ENCODE measurements around the gene HS2ST1.

DNA sequence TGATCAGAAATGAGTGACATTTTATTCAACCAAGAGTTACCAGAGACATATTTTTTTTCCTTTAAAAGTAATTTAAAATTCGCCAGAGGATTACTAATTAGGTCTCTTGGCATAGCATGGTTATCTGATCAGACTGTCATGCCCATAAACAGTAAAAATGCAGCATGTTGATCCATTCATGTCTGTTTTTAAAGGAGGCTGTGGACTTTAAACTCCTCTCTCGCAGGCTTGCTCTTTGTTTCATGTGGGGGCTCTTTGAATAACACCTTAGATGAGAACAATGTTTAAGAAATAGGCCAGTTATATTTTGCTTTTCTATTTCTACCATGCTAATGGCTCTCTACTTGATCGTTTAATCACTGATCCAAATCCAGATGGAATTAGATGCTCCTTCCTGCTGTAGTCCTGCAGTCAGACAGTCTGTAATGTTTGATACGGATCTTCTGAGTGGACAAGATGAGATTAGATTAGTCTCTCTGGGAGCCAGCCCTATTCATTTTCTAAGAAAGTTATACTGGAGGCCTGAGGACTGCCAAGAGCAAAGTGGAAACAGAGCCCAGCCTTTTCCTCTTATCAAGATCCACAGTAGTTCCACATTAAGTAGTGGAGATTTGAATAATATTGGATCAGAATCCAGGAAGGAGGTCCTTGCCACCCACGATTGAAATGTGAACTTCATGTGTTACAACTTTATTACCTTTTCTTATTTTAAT is 197.4 kb downstream of the HS2ST1 start:
- TF ChIP-seq POLR2A (IDR thresholded peaks at IDR 0.05): no peak
- TF ChIP-seq, protein P1, sequence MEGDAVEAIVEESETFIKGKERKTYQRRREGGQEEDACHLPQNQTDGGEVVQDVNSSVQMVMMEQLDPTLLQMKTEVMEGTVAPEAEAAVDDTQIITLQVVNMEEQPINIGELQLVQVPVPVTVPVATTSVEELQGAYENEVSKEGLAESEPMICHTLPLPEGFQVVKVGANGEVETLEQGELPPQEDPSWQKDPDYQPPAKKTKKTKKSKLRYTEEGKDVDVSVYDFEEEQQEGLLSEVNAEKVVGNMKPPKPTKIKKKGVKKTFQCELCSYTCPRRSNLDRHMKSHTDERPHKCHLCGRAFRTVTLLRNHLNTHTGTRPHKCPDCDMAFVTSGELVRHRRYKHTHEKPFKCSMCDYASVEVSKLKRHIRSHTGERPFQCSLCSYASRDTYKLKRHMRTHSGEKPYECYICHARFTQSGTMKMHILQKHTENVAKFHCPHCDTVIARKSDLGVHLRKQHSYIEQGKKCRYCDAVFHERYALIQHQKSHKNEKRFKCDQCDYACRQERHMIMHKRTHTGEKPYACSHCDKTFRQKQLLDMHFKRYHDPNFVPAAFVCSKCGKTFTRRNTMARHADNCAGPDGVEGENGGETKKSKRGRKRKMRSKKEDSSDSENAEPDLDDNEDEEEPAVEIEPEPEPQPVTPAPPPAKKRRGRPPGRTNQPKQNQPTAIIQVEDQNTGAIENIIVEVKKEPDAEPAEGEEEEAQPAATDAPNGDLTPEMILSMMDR (IDR thresholded peaks at IDR 0.05): no peak
- TF ChIP-seq POLR2AphosphoS5 (IDR thresholded peaks at IDR 0.05): no peak

Measured in sigmoid colon (tissue), 4 donors.